GM18498 (cell line): Measurements from ENCODE around the gene ACTL6B.

Experiments
- ATAC-seq: cut with Tn5 transposase; IDR thresholded peaks from one replicate; pipeline ENCODE4 v1.9.1; 2021; ENCODE audit warnings: mild to moderate bottlenecking, moderate library complexity; ENCODE audit not compliant: unreplicated experiment

ACTL6B gene

GRCh38 chr7:100629117-100629716 lies 27.0 kb downstream of the ACTL6B start:
- ATAC-seq: no peak

GRCh38 chr7:100627238-100627549 lies 29.1 kb downstream of the ACTL6B start:
- ATAC-seq: no peak

GRCh38 chr7:100626530-100627237 lies 29.6 kb downstream of the ACTL6B start:
- ATAC-seq: peak; percentile 94

GRCh38 chr7:100626055-100626454 lies 30.2 kb downstream of the ACTL6B start:
- ATAC-seq: no peak

- no peak for ATAC-seq
These were observed 32.1 kb downstream of the ACTL6B start for GRCh38 chr7:100623951-100624824.

GRCh38 chr7:100621554-100621953 lies 34.7 kb downstream of the ACTL6B start:
- ATAC-seq: no peak

GRCh38 chr7:100620804-100621203 lies 35.4 kb downstream of the ACTL6B start:
- no peak for ATAC-seq

- no peak for ATAC-seq
These were observed 36.0 kb downstream of the ACTL6B start for GRCh38 chr7:100620239-100620638.

- ATAC-seq: no peak
These were observed 41.9 kb downstream of the ACTL6B start for GRCh38 chr7:100614308-100614861.

GRCh38 chr7:100613412-100614175 lies 42.7 kb downstream of the ACTL6B start:
- ATAC-seq: no peak

GRCh38 chr7:100612730-100613390 lies 43.4 kb downstream of the ACTL6B start:
- ATAC-seq: no peak

GRCh38 chr7:100611983-100612729 lies 44.1 kb downstream of the ACTL6B start, which contains the start of gene MOSPD3:
TSS of gene MOSPD3 (plus strand) at chr7:100612540. CDS start at chr7:100612792, 252 bp downstream.
- peak; percentile 94 for ATAC-seq

- ATAC-seq: no peak
These were observed 46.3 kb downstream of the ACTL6B start for GRCh38 chr7:100609958-100610357.

- ATAC-seq: no peak
These were observed 49.1 kb downstream of the ACTL6B start for GRCh38 chr7:100607111-100607510.

GRCh38 chr7:100606313-100606712 lies 49.9 kb downstream of the ACTL6B start:
- ATAC-seq: no peak

GRCh38 chr7:100604976-100605911 lies 51.0 kb downstream of the ACTL6B start:
- ATAC-seq: no peak

- ATAC-seq: peak; percentile 63
These were observed 51.9 kb downstream of the ACTL6B start for GRCh38 chr7:100604028-100604975.
